ENCODE results near the gene ELF4.

Gene ELF4

GRCh38 chrX:130032552-130032951, 77.7 kb downstream of the ELF4 start:
- no peak for DNase-seq

GRCh38 chrX:130030826-130031225, 79.5 kb downstream of the ELF4 start:
- DNase-seq = peak; percentile 18

GRCh38 chrX:130028196-130028595, 82.1 kb downstream of the ELF4 start:
- DNase-seq = no peak

GRCh38 chrX:130027569-130027968, 82.7 kb downstream of the ELF4 start:
- DNase-seq = no peak

- no peak for DNase-seq
Observed at GRCh38 chrX:130025256-130025655, 85.0 kb downstream of the ELF4 start.

GRCh38 chrX:130024127-130024526, 86.2 kb downstream of the ELF4 start:
- DNase-seq = peak; percentile 1

- no peak for DNase-seq
Observed at GRCh38 chrX:130020661-130021324, 89.5 kb downstream of the ELF4 start.

- no peak for DNase-seq
Observed at GRCh38 chrX:130018143-130018542, 92.2 kb downstream of the ELF4 start.

GRCh38 chrX:130015181-130015580, 95.1 kb downstream of the ELF4 start:
- DNase-seq = no peak
